GM12874 (cell line): Measurements from ENCODE around the gene STRA8.

ENCODE experiments used
- CTCF ChIP-seq: IDR thresholded peaks from 2 replicates; pipeline ENCODE4 v1.5.1; 2011; ENCODE audit warnings: low read depth, mild to moderate bottlenecking, control low read depth, low read length, moderate library complexity; ENCODE audit not compliant: insufficient read depth

The STRA8 gene

GRCh38 chr7:135258585-135258984 lies 24.9 kb downstream of the STRA8 start:
- TF ChIP-seq CTCF: no peak

- no peak for TF ChIP-seq CTCF
These were observed 26.1 kb downstream of the STRA8 start for GRCh38 chr7:135259702-135260101.

- TF ChIP-seq CTCF: no peak
These were observed 26.8 kb downstream of the STRA8 start for GRCh38 chr7:135260470-135260869.

- TF ChIP-seq CTCF: no peak
These were observed 27.5 kb downstream of the STRA8 start for GRCh38 chr7:135260930-135261721.

GRCh38 chr7:135262623-135263320 lies 29.1 kb downstream of the STRA8 start:
- no peak for TF ChIP-seq CTCF

- TF ChIP-seq CTCF: no peak
These were observed 29.8 kb downstream of the STRA8 start for GRCh38 chr7:135263321-135263970.

GRCh38 chr7:135265637-135266036 lies 32.0 kb downstream of the STRA8 start:
- TF ChIP-seq CTCF: no peak
